B cell (primary cell): ENCODE measurements around the gene CYB5A. TPM values are rescaled to one million over a fixed set of nuclear protein-coding genes. Genes with fewer than 3 reads are reported as not detected.
"Not testable (repeated sequence)": the region's sequence is repeated elsewhere in the genome, so short reads cannot be mapped to it uniquely, and the experiment has no call there.

Experiments used
- ATAC-seq: fragments of 200-7000 bp; cut with Tn5 transposase; one replicate; pipeline ENCODE4 v1.10.0; 2021; ENCODE audit warnings: low read depth, mild to moderate bottlenecking, moderate number of reproducible peaks, moderate library complexity
- CTCF ChIA-PET: fragments of 350-600 bp; sonication (Branson Sonifier 250); formaldehyde crosslinking; loops from one replicate; lab custom pipeline; 2021; ENCODE audit warnings: antibody characterized with exemption, inconsistent platforms; lab: Charles Lee
- POLR2A ChIA-PET: fragments of 350-600 bp; sonication (Branson Sonifier 250); formaldehyde crosslinking; loops from one replicate; lab custom pipeline; 2021; ENCODE audit warnings: antibody characterized with exemption; lab: Charles Lee
- DNase-seq: peaks from one replicate; pipeline ENCODE4 v3.0.0; 2013
- H2AFZ ChIP-seq: 2 replicates; pipeline ENCODE4 v1.6.1; 2012; ENCODE audit warnings: mild to moderate bottlenecking, low read depth, low read length; ENCODE audit not compliant: insufficient read depth, poor library complexity, severe bottlenecking
- H3K27ac ChIP-seq, 2 donors: 1 replicate in 1 of 2; 2 replicates in 1 of 2; pipeline ENCODE4 v1.5.1; 2012 to 2013; ENCODE audit warnings: low read length in 2 of 2, mild to moderate bottlenecking in 2 of 2, moderate library complexity in 1 of 2
- H3K27me3 ChIP-seq, 4 experiments: fragments of 200-600 bp in 1 of 4; sonication (generic) in 1 of 4; replicated peaks in 1 of 4; 1 replicate in 2 of 4; 2 replicates in 2 of 4; pipeline versions ENCODE4 v1.6.1 to v1.7.0; 2013 to 2016; ENCODE audit warnings: low read length in 3 of 4, mild to moderate bottlenecking in 2 of 4, mixed read lengths in 1 of 4, moderate library complexity in 1 of 4; ENCODE audit not compliant: insufficient read depth in 4 of 4, control insufficient read depth in 3 of 4; ENCODE audit errors: control extremely low read depth in 1 of 4
- H3K36me3 ChIP-seq, 2 experiments: replicated peaks in 1 of 2; 1 replicate in 1 of 2; 2 replicates in 1 of 2; pipeline versions ENCODE4 v1.6.1 to v1.7.1; 2013; ENCODE audit warnings: low read length in 1 of 2; ENCODE audit not compliant: insufficient read depth in 2 of 2, control insufficient read depth in 1 of 2; ENCODE audit errors: control extremely low read depth in 1 of 2, extremely low read depth in 1 of 2
- H3K4me1 ChIP-seq, 2 donors: fragments of 200-600 bp in 1 of 2; sonication (generic) in 1 of 2; 1 replicate in 1 of 2; 2 replicates in 1 of 2; pipeline versions ENCODE4 v1.5.1 to v1.6.1; 2013 to 2017; ENCODE audit warnings: low read length in 2 of 2; ENCODE audit not compliant: control insufficient read depth in 2 of 2, insufficient read depth in 2 of 2
- H3K4me2 ChIP-seq: replicated peaks from 2 replicates; pipeline ENCODE3; 2012; ENCODE audit warnings: mild to moderate bottlenecking, low read depth, low read length; ENCODE audit not compliant: poor library complexity, severe bottlenecking
- H3K4me3 ChIP-seq, 5 experiments: fragments of 200-600 bp in 1 of 5; sonication (generic) in 1 of 5; 1 replicate in 3 of 5; 2 replicates in 2 of 5; pipeline versions ENCODE4 v1.5.1 to v1.7.0; 2011 to 2016; ENCODE audit warnings: low read length in 4 of 5, mild to moderate bottlenecking in 4 of 5, low read depth in 2 of 5, control low read depth in 1 of 5, moderate library complexity in 1 of 5; ENCODE audit not compliant: insufficient read depth in 1 of 5; ENCODE audit errors: control extremely low read depth in 1 of 5, extremely low read depth in 1 of 5
- H3K79me2 ChIP-seq: fragments of 200-600 bp; sonication (generic); one replicate; pipeline ENCODE4 v1.6.0; 2016; ENCODE audit warnings: low read length; ENCODE audit not compliant: control insufficient read depth, insufficient read depth
- H3K9ac ChIP-seq: fragments of 200-600 bp; sonication (generic); 2 replicates; pipeline ENCODE4 v1.6.1; 2017; ENCODE audit warnings: mild to moderate bottlenecking, low read length, moderate library complexity
- H3K9me3 ChIP-seq, 3 donors: one replicate each; pipeline versions ENCODE4 v1.6.1 to v1.7.1; 2013; ENCODE audit warnings: low read length in 2 of 3; ENCODE audit not compliant: control insufficient read depth in 2 of 3, insufficient read depth in 1 of 3; ENCODE audit errors: control extremely low read depth in 1 of 3
- H4K20me1 ChIP-seq: 2 replicates; pipeline ENCODE4 v1.6.0; 2012; ENCODE audit warnings: mild to moderate bottlenecking, low read length; ENCODE audit not compliant: insufficient read depth, control insufficient read depth, poor library complexity, severe bottlenecking
- H3K27ac Mint-ChIP-seq: one replicate; pipeline ENCODE4 v1.8.0; 2021; ENCODE audit warnings: mixed read lengths
- H3K27me3 Mint-ChIP-seq: one replicate; pipeline ENCODE4 v1.8.0; 2021; ENCODE audit warnings: mixed read lengths
- H3K4me1 Mint-ChIP-seq: one replicate; pipeline ENCODE4 v1.8.0; 2021; ENCODE audit warnings: mixed read lengths
- H3K4me3 Mint-ChIP-seq: one replicate; pipeline ENCODE4 v1.8.0; 2021; ENCODE audit warnings: mixed read lengths
- H3K9me3 Mint-ChIP-seq: one replicate; pipeline ENCODE4 v1.8.0; 2022; ENCODE audit warnings: mixed read lengths; ENCODE audit not compliant: insufficient read depth
- EZH2 ChIP-seq: IDR thresholded peaks from 2 replicates; pipeline ENCODE4 v1.6.1; 2012; ENCODE audit warnings: borderline replicate concordance, low read depth, mild to moderate bottlenecking, moderate library complexity, low read length; ENCODE audit not compliant: insufficient read depth, poor library complexity, severe bottlenecking
- whole genome bisulfite sequencing: methylation state at CpG from one replicate; pipeline ENCODE4 v1.1.5; 2013; ENCODE audit warnings: missing lambda C conversion rate; ENCODE audit not compliant: insufficient coverage; 5-methylcytosine and 5-hydroxymethylcytosine counted together
- intact Hi-C: fragments of 100-400 bp; cut with micrococcal nuclease; formaldehyde crosslinking; loops from one replicate; pipeline ENCODE4 v1.10.0; 2022
- polyA plus RNA-seq: library from polyadenylated mRNA; depleted of rRNA; stranded (reverse); fragments of >200 nt; gene quantifications from 2 replicates; pipeline ENCODE4 v1.2.3, GENCODE V29; 2012
- total RNA-seq, 2 donors: library from RNA; stranded (reverse); fragments of 120-200 nt in 1 of 2; gene quantifications; 1 replicate in 1 of 2; 2 replicates in 1 of 2; pipeline versions ENCODE4 v1.2.3 to v1.2.4, GENCODE V29; 2013 to 2022
- TF ChIP-seq, protein P1 (sequence below): fragments of 200-600 bp; IDR thresholded peaks from one replicate; pipeline ENCODE4 v1.8.0; 2022; ENCODE audit warnings: antibody characterized with exemption, mild to moderate bottlenecking

CYB5A gene
- total and polyA plus RNA-seq, 2 donors (not counting 1 experiment from before 2014, with no cell fraction given), result 46.9 to 217 TPM

DNA sequence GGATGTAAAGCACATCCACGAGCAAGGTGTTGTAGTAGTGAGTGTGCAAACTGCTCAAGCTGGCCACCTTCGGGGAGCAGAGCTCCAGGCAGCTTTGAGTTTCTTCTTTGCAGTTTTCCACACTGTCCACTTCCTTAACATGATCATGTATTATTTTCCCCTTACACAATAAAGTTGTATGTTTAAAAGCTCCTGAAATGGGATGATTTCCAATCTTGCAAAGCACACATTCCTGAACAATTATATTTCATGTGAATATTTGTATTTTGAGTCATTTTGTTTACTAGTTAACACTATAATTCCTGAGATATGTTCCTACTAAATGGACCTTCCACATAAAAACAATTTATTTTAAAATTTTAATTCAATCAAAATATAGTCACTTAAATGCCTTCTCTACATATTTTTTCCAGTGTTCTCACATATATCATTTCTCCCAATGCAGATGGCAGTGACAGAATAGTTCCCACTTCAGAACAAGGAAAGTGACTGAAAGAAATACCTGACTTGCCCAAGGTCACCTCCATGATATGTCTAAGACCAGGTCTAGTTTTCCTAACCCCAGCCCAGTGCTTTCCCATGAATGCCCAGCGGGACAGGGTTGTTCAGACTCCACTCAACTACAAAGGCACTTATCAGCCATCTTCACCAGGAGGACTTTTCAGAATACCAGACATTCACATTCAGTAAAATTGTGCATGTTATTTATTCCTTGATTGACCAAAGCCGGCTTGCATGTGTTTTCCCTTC lies 5.5 kb downstream of the CYB5A start:
- Histone ChIP-seq H3K27ac (no peak overlapping the region), H3K9me3 (peaks cover 0 to 3% (median 0%) of the 10 kb centered on the region in 3 donors), H3K36me3 (no peaks in the 10 kb centered on the region), H4K20me1 (peaks cover 39% of the 10 kb centered on the region), H2AFZ (no peak overlapping the region), H3K4me1 (peaks cover 13 to 42% of the 10 kb centered on the region in 2 donors), H3K27me3 (no peaks in the 10 kb centered on the region), H3K79me2 (peaks cover 57% of the 10 kb centered on the region), H3K9ac (no peak overlapping the region), H3K4me2 (no peak overlapping the region), H3K4me3 (no peak overlapping the region)
- Mint-ChIP-seq H3K4me3 (no peak overlapping the region), H3K4me1 (peaks cover 71% of the 10 kb centered on the region), H3K27ac (no peak overlapping the region), H3K9me3 (no peaks in the 10 kb centered on the region), H3K27me3 (no peaks in the 10 kb centered on the region)
- 100% methylated on average over 2 of the region's 4 CpGs for WGBS
- ChIA-PET POLR2A (no interaction called here), CTCF (interaction anchor here (1.8 kb wide), 1 partner anchor 56 kb away, joined by 10 read pairs; no protein-coding TSS in a partner anchor)
- DNase-seq (no peak), ATAC-seq (no peak)
- TF ChIP-seq, protein P1, sequence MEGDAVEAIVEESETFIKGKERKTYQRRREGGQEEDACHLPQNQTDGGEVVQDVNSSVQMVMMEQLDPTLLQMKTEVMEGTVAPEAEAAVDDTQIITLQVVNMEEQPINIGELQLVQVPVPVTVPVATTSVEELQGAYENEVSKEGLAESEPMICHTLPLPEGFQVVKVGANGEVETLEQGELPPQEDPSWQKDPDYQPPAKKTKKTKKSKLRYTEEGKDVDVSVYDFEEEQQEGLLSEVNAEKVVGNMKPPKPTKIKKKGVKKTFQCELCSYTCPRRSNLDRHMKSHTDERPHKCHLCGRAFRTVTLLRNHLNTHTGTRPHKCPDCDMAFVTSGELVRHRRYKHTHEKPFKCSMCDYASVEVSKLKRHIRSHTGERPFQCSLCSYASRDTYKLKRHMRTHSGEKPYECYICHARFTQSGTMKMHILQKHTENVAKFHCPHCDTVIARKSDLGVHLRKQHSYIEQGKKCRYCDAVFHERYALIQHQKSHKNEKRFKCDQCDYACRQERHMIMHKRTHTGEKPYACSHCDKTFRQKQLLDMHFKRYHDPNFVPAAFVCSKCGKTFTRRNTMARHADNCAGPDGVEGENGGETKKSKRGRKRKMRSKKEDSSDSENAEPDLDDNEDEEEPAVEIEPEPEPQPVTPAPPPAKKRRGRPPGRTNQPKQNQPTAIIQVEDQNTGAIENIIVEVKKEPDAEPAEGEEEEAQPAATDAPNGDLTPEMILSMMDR, result no peak
- no peak for TF ChIP-seq EZH2
- intact Hi-C loops, result no loop called here

DNA sequence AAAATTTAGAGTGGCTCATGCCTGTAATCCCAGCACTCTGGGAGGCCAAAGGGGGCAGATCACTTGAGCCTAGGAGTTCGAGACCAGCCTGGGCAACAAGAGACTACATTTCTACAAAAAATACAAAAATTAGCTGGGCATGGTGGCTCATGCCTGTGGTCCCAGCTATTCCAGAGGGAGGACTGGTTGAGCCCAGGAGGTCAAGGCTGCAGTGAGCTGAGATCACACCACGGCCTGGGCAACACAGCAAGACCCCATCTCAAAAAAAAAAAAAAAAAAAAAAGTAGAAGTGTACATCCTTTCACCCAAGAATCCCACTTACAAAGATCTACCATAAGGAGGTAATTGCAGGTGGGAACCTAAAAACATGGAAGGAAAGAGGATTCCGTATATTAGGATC lies 6.2 kb downstream of the CYB5A start:
- CTCF ChIA-PET, result interaction anchor here (0.7 to 1.4 kb wide), 2 partner anchors 57 to 69 kb away, joined by 3 to 4 read pairs; no protein-coding TSS in a partner anchor
- H4K20me1 ChIP-seq, result peaks cover 45% of the 10 kb centered on the region
- intact Hi-C loops, H3K4me3 ChIP-seq, H3K9ac ChIP-seq, H3K36me3 ChIP-seq, H3K27me3 ChIP-seq, H3K27ac ChIP-seq, H3K4me2 ChIP-seq, H3K27me3 Mint-ChIP-seq, H3K9me3 ChIP-seq, DNase-seq, H3K4me3 Mint-ChIP-seq, ATAC-seq, H2AFZ ChIP-seq, H3K9me3 Mint-ChIP-seq, H3K27ac Mint-ChIP-seq, POLR2A ChIA-PET: not testable (repeated sequence)
- H3K79me2 ChIP-seq, result peaks cover 59% of the 10 kb centered on the region
- H3K4me1 ChIP-seq, result peaks cover 6 to 37% of the 10 kb centered on the region in 2 donors
- WGBS, result 100% methylated on average over 1 of the region's 3 CpGs
- peaks cover 76% of the 10 kb centered on the region for H3K4me1 Mint-ChIP-seq
